ENCODE results near the gene THADA.
"Not testable (repeated sequence)": the region's sequence is repeated elsewhere in the genome, so short reads cannot be mapped to it uniquely, and the experiment has no call there.

THADA gene

GRCh38 chr2:43321446-43321845 is 274.4 kb downstream of the THADA start:
- DNase-seq = no peak

- no peak for DNase-seq
These were observed 276.3 kb downstream of the THADA start for GRCh38 chr2:43319541-43319940.

- no peak for DNase-seq
These were observed 277.0 kb downstream of the THADA start for GRCh38 chr2:43318791-43319190.

GRCh38 chr2:43317680-43318079 is 278.2 kb downstream of the THADA start:
- no peak for DNase-seq

GRCh38 chr2:43317194-43317593 is 278.6 kb downstream of the THADA start:
- no peak for DNase-seq

- no peak for DNase-seq
These were observed 280.4 kb downstream of the THADA start for GRCh38 chr2:43315482-43315881.

- DNase-seq = no peak
These were observed 281.4 kb downstream of the THADA start for GRCh38 chr2:43314299-43314927.

- no peak for DNase-seq
These were observed 282.2 kb downstream of the THADA start for GRCh38 chr2:43313642-43314017.

- no peak for DNase-seq
These were observed 282.8 kb downstream of the THADA start for GRCh38 chr2:43312755-43313641.

GRCh38 chr2:43311276-43311675 is 284.6 kb downstream of the THADA start:
- DNase-seq = no peak

GRCh38 chr2:43309935-43310334 is 285.9 kb downstream of the THADA start:
- no peak for DNase-seq

- DNase-seq = no peak
These were observed 287.9 kb downstream of the THADA start for GRCh38 chr2:43307973-43308372.

- DNase-seq = no peak
These were observed 288.8 kb downstream of the THADA start for GRCh38 chr2:43307046-43307445.

GRCh38 chr2:43306197-43306596 is 289.6 kb downstream of the THADA start:
- no peak for DNase-seq

GRCh38 chr2:43305517-43305916 is 290.3 kb downstream of the THADA start:
- DNase-seq = no peak

GRCh38 chr2:43305012-43305411 is 290.8 kb downstream of the THADA start:
- no peak for DNase-seq

GRCh38 chr2:43303889-43304288 is 291.9 kb downstream of the THADA start:
- no peak for DNase-seq

- no peak for DNase-seq
These were observed 292.8 kb downstream of the THADA start for GRCh38 chr2:43302961-43303494.

- DNase-seq = no peak
These were observed 293.5 kb downstream of the THADA start for GRCh38 chr2:43302182-43302960.

GRCh38 chr2:43300781-43301583 is 294.9 kb downstream of the THADA start:
- DNase-seq = no peak

GRCh38 chr2:43300222-43300621 is 295.6 kb downstream of the THADA start:
- no peak for DNase-seq

- DNase-seq = no peak
These were observed 297.3 kb downstream of the THADA start for GRCh38 chr2:43298500-43298899.

- not testable (repeated sequence) for DNase-seq
These were observed 298.1 kb downstream of the THADA start for GRCh38 chr2:43297740-43298139.
